ENCODE data around the gene IYD.
"Not testable (repeated sequence)": the region's sequence is repeated elsewhere in the genome, so short reads cannot be mapped to it uniquely, and the experiment has no call there.

Gene IYD

GRCh38 chr6:150352321-150353296, 16.2 kb upstream of the IYD start:
- DNase-seq, result no peak

GRCh38 chr6:150353445-150353844, 15.4 kb upstream of the IYD start:
- DNase-seq, result no peak

- no peak for DNase-seq
Measured at GRCh38 chr6:150354754-150355571, 13.8 kb upstream of the IYD start.

- no peak for DNase-seq
Measured at GRCh38 chr6:150355932-150356331, 12.9 kb upstream of the IYD start.

GRCh38 chr6:150361876-150362275, 6.9 kb upstream of the IYD start:
- DNase-seq, result no peak

- no peak for DNase-seq
Measured at GRCh38 chr6:150363733-150364132, 5.1 kb upstream of the IYD start.

- DNase-seq, result no peak
Measured at GRCh38 chr6:150366118-150366778, 2.6 kb upstream of the IYD start.

- DNase-seq, result no peak
Measured at GRCh38 chr6:150369408-150369807, 596 bp downstream of the IYD start.

GRCh38 chr6:150370112-150370511, 1.3 kb downstream of the IYD start:
- DNase-seq, result no peak

GRCh38 chr6:150371356-150371755, 2.5 kb downstream of the IYD start:
- no peak for DNase-seq

- DNase-seq, result no peak
Measured at GRCh38 chr6:150372051-150372450, 3.2 kb downstream of the IYD start.

GRCh38 chr6:150373260-150373701, 4.5 kb downstream of the IYD start:
- DNase-seq, result no peak

- DNase-seq, result not testable (repeated sequence)
Measured at GRCh38 chr6:150374346-150374745, 5.5 kb downstream of the IYD start.

GRCh38 chr6:150377211-150377781, 8.5 kb downstream of the IYD start:
- DNase-seq, result no peak

GRCh38 chr6:150380256-150380655, 11.4 kb downstream of the IYD start:
- DNase-seq, result no peak

GRCh38 chr6:150382171-150382570, 13.4 kb downstream of the IYD start:
- DNase-seq, result no peak

GRCh38 chr6:150391414-150391813, 22.6 kb downstream of the IYD start:
- DNase-seq, result no peak

GRCh38 chr6:150391890-150392289, 23.1 kb downstream of the IYD start:
- DNase-seq, result no peak

- no peak for DNase-seq
Measured at GRCh38 chr6:150392452-150393220, 23.8 kb downstream of the IYD start.

- DNase-seq, result no peak
Measured at GRCh38 chr6:150394053-150394898, 25.5 kb downstream of the IYD start.

GRCh38 chr6:150394899-150395295, 26.1 kb downstream of the IYD start:
- DNase-seq, result no peak

Measured in NCI-H1930 (cell line).